GM19463 (cell line): ENCODE data around the gene MRPS9.
A peak's percentile ranks its signal among the peaks of the same experiment; 100 is the strongest.

Experiments
- ATAC-seq: cut with Tn5 transposase; IDR thresholded peaks from one replicate; pipeline ENCODE4 v1.9.1; 2021; ENCODE audit warnings: mild to moderate bottlenecking, moderate library complexity; ENCODE audit not compliant: unreplicated experiment

MRPS9 gene

DNA sequence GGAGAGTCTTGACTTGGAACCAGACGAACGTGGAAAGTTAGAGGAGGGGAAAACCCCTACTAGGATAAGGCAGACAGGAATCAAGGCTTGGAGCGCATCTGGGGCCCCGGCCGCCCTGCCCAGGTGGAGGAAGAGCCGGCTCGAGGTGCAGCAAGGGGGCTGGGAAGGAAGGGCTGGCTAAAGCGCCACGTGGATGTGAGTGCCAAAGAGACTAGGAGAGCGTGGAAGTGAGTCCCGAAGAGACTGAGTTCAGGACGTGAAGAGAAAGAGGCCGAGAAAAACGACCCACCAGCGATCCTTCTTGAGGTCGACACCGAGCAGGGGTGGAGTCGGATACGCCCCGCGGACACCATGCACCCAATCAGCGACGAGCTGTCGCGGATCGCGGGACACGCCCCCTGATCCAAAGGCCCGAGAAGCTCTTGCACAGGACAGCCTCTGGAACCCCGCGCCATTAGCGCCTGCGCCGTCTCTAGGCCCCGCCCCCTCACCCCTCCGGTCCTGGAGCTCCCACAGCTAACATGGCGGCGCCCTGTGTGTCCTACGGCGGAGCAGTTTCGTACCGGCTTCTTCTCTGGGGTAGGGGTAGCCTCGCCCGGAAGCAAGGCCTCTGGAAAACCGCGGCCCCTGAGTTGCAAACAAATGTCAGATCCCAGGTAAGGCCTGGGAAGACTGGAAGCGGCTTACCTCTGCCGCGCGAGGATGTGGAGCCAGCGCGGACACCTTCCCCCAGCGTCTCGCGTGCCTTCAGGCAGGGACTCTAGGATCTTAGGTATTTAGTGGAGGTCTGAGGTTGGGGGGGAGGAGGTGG lies at the start of gene MRPS9:
Gene MRPS9 (plus strand): TSS at position 498 of the 811 bp plus-strand sequence. CDS start 24 bp downstream, at position 522.
- peak; percentile 99 for ATAC-seq

DNA sequence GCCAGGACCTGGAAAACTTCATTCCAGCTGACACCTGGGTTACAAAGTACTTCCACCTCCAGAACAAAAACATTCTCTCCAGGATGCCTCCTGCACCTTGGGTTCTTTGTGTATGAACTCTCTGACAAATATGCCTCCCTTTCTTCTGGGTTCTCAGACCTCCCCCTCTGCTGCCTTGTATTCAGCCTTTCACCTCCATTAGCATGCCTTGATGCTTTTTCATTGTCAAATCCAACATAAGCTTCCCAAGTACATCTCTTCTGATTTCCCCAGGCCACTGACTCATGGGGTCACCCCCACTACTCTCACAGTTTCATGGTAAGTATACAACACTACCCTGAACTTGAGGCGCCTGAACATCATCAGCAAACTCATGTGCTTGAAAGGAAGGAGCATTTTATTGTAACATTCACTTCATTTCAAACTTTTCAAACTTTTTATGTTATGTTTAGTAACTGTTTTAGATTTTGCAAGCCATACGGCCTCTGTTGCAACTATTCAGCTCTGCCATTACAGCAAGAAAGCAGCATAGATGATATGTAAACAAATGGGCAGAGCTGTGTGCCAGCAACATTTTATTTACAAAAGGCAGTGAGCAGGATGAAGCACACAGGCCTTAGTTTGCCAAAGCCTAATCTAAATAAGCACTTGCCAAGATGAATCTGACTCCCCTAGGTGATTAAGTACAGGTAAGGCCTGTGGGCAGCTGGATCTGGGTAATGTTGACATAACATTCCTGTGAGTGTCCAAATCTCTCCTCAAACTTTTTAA lies 32.5 kb upstream of the MRPS9 start:
- no peak for ATAC-seq

DNA sequence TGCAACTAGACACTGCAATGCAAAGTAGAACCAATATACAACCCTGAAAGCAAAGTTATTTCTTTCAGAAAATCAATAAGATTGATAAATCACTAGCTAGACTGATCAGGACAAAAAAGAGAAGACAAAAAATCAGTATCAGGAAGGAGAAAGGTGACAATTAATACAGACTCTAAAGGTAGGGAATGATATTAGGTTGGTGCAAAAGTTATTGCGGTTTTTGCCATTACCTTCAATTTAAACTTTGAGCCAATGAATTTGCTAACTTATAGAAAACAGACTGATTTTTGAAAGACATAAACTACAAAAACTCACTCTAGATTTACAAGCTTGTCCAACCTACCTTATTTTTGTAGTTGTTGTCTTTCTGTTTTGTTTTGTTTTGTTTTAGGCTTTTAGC lies 30.5 kb upstream of the MRPS9 start:
- ATAC-seq, result no peak

DNA sequence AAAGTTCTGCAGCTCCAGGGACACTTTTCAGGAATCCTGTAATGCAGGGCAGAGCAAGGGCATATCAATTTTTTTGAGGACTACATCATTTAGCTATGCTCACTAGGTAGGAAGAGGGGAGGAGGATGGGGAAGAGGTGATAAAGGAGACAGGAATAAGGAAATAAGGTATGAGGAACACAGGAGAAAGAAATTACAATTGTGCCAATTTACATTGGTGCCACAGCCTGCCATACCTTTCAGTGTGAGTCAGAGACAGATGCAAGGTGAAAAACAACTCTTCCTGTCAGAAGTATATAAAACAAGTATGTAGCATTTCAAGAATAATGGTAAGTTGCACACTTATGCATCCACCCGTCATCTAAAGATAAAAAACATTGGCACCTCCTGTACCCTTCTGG lies 5.4 kb upstream of the MRPS9 start:
- ATAC-seq, result no peak

DNA sequence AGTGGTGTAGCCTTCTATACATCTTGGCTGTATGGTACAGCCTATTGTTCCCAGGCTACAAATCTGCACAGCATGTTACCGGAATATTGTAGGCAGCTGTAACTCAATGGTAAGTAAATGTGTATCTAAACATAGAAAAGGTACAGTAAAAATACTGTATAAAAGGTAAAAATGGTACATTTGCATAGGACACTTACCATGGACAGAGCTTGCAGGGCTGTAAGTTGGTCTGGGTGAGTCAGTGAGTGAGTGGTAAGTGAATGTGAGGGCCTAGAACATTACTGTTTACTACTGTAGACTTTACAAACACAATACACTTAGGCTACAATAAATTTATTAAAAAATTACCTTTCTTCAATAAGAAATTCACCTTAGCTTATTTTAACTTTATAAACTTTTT lies 3.7 kb upstream of the MRPS9 start:
- no peak for ATAC-seq

DNA sequence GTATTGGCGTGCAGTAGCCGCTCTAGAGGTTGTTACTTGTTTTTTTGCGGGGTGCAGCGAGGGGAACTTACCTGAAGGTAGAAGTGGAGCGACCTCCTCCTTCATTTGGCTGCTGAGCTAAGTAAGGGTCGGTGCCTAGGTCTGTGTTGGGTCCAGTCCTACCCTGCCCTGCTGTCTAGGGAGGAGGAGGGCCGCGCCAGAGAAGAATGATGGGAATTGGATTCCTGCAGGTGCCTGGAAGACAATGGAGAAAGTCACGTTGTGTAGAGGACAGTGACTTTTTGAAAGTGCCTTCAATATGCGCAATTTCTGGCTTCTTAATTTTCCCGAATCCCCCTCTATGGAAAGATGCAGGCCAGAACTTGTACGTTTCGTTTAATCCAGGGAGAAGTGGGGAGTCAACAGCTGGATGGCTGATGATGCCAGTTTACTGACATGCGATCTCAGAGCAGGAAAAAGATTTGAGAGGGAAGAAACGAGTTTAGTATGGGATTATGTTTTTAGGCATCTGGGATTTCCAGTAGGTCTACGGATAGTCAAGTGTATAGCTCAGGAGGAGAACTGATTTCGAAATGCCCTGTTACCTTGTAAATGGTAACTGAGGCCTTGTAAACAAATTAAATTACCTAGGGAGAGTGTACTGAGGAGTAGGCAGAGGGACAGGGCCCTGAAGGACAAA lies 653 bp downstream of the MRPS9 start:
- ATAC-seq, result no peak

DNA sequence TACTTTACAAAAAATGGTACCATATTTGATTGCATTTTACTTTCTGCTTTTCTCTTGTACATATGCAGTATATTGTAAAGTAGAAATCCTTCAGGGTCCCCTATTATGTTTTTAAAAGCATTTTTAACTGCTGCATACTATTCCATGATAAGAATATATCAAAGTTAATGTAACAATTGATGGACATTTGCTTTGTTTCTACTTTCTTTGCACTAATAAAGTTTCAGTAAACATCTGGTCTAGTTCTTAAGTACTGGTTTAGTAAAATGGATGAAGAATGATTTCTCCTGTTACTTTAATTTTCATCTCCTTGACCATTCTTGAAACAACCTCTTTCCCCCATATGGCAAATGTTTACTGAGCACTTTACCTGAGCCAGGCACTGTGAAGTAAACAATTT lies 1.7 kb downstream of the MRPS9 start:
- no peak for ATAC-seq

DNA sequence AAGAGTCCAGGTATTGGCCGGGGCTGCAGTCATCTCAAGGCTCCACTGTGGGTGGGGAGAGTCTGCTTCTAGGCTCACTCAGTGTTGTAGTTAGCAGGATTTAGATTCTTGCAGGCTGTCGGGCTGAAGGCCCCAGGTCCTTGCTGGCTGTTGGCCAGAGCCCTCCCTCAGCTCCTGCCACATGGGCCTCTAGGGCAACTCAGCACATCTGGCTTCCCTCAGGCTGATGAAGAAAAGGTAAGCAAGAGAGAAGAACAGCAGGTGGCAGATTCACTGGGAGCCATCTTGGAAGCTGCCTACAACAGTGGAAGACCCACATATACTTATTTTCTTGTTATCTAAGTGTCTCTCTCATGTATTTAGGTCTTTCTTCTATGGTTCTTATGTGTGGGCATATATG lies 4.3 kb downstream of the MRPS9 start:
- ATAC-seq, result no peak

DNA sequence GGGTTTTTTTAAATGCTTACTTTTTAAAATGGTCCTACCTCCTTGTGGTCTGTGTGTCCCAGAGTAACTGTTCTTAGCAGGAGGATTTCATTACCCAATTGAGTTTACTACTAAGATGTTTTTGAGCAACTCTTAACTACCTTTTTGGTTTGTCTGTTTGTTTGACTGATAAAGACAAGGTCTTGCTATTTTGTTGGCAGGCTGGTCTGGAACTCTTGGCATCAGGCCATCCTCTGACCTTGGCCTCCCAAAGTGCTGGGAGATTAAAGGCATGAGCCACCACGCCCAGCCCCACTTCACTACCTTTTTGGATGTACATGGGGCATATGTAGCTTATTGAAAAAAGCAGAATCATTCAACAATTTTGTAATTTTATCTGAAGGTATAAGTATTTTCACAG lies 14.9 kb downstream of the MRPS9 start:
- ATAC-seq, result no peak

DNA sequence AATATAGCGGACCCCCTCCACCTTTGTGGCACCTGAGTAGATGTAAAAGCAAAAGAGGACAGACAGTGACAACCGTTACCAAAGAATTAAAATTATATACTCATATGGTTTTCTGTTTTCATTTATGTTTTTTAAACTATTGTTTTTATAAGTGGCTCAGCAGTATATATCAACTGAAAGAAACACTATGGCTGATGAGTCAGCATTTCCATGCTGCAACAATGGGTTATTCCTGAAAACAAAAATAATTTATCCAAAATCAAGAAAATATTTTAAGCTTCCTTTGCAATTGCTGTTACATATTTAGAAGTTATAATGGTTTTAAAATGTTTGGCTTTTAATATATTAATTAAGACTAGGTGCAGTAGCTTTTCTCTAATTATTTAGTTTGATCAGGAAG lies 17.7 kb downstream of the MRPS9 start:
- no peak for ATAC-seq

DNA sequence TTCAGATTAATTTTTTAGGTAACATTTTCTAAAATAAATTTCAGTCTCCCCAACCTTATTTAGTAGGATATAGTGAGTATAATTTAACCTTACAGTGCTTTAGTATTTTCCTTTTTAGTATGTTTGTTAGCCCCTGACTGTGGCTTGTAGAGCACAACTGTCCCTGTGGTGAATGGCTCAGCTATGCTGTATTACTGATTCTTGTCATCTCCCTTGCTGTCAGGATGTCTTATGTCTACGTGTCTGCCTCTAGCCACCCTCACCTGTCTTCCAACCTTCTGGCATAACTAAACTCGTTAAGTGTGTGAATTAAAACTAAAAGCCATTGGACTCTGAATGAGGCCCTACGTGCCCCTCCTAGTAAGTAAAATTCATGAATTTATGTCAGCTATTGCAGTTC lies 18.4 kb downstream of the MRPS9 start:
- no peak for ATAC-seq

DNA sequence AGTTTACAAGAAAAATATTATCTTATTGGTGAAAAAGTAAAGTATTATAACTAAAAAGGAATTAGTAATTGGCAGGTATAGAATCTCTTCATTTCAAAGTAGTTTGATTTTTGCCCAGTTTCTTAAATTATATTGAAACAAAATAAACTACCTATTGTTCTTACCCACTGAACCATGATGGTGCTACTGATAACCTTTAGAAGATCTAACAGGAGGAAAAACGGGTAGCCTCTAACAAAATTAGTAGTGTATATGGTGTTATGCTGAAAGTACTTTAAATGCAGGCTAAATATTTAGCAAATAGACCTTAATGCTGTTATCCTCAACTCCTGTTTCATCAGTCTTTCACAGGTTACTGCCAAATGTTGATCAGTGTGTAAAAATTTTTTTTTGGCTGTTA lies 19.1 kb downstream of the MRPS9 start:
- ATAC-seq, result peak; percentile 50

DNA sequence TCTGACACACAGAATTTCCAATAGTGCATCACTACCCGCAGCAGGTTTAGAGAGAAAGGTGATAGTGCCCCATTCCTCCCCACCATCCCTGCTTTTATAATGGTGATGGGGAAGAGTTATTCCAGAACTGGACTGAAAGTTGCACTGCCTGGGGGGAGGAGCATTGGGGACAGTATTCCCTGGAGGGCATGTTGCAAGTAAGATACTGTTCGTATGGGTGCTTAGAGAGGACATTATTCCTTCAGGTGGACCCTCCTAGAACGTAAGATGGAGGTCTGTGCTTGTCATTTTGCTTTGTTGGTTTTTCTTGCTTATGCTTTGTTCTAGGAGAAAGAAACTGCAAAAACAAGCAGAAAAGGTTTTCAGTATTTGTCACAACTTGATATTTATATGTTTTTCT lies 23.7 kb downstream of the MRPS9 start:
- ATAC-seq, result no peak

DNA sequence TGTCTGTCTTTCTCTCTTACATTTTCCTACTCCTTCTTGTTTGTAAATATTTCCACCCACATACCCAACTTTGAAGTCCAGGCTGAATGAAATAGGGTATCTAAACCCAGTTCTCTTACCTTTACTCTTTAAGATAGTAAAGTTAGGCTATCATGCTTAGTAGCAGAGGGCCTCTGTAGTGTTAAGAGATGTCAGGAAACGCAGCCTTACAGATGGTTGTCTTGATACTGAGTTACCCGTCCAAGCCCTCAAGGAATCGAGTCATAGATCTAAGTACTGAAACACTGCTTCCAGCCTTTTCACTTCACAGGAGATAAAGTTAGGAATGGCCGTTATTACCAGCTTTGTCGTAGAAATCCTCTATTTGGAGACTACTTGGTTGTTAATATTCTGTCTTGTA lies 24.3 kb downstream of the MRPS9 start:
- ATAC-seq, result no peak

DNA sequence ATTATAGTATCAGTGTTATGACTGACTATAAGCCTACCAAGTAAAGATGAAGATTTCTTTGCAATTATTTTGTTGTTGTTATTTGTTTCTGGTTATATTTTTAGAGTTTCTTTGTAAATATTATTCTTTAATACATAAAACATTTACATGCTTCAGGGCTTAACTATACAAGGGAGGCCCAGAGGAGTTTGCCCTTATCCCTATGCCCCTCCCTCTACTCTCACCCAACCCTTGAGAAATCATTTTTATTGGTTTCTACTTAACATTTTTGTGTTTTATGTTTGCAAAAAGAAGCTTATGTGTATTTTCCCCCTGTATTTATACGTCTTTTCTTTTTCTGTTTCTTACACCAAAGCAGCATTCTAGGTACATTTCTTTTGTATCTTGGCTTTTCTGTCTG lies 30.5 kb downstream of the MRPS9 start:
- ATAC-seq, result no peak

DNA sequence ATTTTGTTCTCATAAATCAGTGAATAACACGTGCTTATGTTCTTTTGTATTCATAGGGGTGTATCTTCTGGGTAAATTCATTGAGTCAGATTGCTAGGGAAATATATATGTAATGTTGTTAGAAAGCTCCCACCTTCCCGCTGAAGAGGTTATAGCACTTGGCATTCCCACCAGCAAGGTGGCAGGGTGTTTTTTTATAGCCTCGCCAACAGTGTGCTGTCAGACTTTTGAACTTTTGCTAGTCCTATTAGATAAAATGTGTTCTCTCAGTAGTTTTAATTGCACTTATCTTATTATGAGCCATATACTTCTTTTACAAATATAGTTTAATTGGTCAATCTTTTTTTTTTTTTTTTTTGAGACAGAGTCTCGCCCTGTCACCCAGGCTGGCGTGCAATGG lies 31.0 kb downstream of the MRPS9 start:
- ATAC-seq, result no peak

DNA sequence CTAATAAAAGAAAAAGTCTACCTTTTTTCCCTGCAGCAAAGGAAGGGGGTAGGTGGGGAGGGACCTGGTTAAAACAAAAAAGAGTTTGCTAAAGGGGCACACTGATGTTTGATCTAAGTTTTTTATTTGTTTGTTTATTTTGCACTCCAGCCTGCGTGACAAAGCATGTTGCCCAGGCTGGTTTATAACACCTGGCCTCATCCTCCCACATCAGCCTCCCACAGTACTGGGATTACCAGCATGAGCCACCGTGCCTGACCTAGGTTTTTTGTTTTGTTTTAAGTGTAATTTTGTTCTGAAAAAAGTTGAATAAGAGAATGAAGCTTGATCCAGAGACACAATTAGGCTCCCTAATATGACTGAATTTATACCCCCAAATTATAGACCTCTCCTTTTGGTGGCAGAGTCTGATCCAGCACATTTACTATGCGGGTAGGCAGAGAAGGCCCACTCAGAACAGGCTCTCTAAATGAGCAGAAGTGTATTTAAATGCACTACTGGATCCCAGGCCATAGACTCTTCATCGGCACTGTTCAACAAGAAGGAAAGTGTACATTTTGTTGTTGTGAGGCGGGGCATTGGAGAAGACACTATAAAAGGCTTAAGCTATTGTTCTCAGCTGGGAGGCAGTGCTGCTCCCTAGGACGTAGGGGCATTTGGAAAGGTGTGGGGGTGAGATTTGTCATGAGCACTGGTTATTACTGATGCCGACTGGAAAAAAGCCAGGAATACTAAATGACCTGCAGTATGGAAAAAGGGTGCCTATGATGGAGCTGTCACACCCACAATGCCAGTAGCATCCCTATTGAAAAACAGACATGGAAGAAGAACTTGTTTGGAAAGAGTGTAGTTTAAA lies 32.4 kb downstream of the MRPS9 start:
- no peak for ATAC-seq

DNA sequence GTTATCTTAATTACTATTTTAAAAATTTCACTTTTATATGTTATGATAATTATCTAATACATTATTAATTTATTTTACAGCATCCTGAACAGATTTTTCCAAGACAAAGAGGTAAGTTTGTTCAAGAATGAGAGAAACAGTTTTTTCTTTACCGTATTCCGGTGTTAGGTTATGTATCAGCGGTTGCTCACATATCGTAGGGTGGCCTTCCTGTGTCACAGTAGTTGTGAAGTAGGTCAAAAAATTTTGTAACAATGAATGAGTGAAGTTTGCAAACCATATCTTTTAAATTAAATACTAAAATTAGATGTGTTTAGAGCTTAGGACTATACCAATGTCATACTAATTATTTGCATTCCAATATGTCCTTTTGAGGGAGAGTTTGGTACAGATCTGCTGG lies 33.5 kb downstream of the MRPS9 start:
- ATAC-seq, result no peak

DNA sequence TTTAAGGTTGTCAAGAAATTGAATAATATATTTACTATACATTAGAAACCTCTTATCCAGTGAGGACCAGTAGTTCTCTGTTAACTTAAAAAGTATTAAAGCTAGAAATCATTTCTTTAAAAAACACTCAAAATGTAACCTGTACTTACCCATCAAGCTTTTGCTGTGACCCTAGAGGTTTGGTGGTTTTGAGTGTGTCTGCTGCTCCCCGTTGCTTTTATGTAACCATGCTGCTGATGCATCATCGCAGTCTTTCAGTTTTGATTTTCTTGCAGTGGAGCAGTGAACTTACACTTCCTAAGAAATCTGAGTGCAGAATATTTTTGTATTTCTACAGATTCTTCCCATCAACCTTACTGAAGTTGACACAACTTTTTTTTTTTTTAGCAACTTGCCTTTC lies 34.2 kb downstream of the MRPS9 start:
- ATAC-seq, result peak; percentile 93

DNA sequence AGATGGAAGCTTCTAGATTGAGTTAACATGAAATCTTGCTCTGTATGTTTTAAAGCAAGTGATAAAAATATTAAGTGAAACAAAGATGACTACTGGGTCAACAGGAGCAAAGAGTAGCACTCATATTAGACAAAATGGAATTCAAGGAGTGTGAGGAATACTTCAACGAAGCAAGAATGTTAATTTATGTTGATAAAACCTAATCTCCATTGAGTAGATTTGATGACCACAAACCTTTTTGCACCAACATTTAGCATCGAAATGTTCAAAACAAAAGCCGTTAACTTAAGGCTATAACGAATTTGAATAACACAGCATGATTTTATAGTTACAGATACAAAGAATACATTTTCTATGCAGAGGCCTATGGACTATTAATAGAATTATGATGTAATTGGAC lies 35.7 kb downstream of the MRPS9 start:
- ATAC-seq, result no peak

DNA sequence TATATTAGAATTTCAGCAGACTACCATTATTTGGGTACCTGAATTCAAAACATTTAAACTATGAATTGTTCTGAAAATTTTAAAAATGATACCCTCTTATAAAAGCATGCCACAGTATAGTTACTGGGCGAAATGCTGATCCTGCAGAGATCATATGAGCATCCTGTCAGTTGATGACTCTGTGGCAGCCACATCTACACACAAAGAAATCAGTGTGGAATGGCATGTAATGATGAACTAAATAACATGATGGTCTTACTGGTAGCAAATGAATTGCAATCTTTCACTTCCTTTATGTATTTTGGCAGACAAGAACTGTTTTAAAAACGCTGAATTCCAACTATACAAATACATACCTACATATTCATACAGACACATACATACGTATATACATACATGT lies 38.3 kb downstream of the MRPS9 start:
- no peak for ATAC-seq
